Stimulated activated naive CD8-positive, alpha-beta T cell treated with anti-CD3 and anti-CD28 coated beads, Interleukin-15, amount 100 ng/mL, for 72 hours (primary cell): ENCODE data around the gene SENP8.

Source experiments
- ATAC-seq: fragments of 150-1000 bp; cut with Tn5 transposase; 2 replicates; pipeline ENCODE4 v1.10.0; 2021; ENCODE audit warnings: mild to moderate bottlenecking, moderate library complexity
- DNase-seq, 2 donors: peaks; one replicate each; pipeline ENCODE4 v3.0.0; 2021 to 2022
- H3K27ac Mint-ChIP-seq, 2 donors: one replicate each; pipeline ENCODE4 v1.8.0; 2022; ENCODE audit warnings: mild to moderate bottlenecking in 2 of 2, mixed read lengths in 2 of 2, moderate library complexity in 2 of 2
- H3K27me3 Mint-ChIP-seq: one replicate; pipeline ENCODE4 v1.8.0; 2022; ENCODE audit warnings: mixed read lengths
- H3K4me1 Mint-ChIP-seq: one replicate; pipeline ENCODE4 v1.8.0; 2022; ENCODE audit warnings: mild to moderate bottlenecking, mixed read lengths
- H3K4me3 Mint-ChIP-seq, 2 donors: one replicate each; pipeline ENCODE4 v1.8.0; 2022; ENCODE audit warnings: mild to moderate bottlenecking in 2 of 2, mixed read lengths in 2 of 2, moderate library complexity in 1 of 2
- H3K9me3 Mint-ChIP-seq, 2 donors: one replicate each; pipeline ENCODE4 v1.8.0; 2022; ENCODE audit warnings: mixed read lengths in 2 of 2

Gene SENP8

DNA sequence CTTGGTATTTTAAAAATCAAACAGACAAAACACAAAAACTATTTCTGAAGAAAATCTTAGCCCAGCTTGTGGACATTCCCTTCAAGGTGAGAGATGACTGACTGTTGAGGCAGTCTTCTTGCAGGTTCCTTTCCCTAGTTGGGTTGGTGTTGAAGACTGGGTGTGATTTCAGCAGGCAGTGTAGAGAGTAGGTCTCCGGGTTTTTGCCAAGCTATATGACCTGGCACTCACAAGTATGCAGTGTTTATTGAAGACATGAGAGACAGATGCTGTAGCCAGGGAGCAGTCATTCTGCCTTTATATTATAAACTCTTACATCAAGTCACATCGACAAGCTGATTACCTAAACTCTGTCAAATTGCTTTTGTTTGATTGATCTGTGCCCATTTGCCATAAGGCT is 17.5 kb downstream of the SENP8 start:
- DNase-seq = no peak
- Mint-ChIP-seq H3K4me3 (no peak overlapping the region), H3K27me3 (no peaks in the 10 kb centered on the region), H3K9me3 (no peaks in the 10 kb centered on the region), H3K27ac (no peak overlapping the region), H3K4me1 (no peaks in the 10 kb centered on the region)
- no peak for ATAC-seq

DNA sequence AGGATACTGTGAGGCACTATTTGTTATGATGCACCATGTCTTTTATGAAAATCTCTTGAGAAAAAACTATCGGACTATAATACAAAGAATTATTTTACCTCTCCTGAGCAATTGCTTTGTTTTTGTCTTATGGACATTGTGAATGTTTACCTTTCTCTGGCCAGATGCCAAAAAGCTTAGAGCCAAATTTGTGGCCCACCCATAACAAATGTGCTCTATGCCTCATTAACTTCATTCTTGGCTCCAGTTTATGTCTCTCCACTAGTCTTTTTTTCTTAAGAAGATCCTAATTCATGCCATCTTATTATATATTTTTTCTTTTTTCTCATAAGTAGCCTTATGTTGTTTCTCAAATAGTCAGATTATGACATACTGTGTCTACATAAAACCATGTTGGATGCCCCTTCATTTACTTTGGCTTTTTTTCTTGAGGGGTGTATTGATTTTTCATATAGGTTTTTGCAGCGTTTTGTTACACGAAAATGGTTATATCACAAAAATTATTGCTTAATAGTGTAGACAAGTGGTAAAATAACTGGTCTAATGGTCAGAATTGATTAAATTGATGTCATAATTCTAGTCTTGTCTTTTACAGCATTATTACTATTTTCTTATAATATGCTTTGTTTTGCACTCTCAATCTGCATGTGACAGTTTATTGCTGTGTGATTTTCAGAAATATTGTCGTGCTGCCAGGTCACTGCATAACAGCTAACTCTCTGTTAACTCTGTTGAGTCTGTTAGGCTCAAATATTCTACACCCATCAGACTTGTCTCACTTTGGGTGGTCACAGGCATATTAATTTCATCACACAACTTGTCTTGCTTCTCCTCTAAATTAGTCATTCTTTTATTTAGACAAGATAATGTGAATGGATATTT is 18.2 kb downstream of the SENP8 start:
- ATAC-seq (no peak), DNase-seq (no peak)
- peaks cover 6% of the 10 kb centered on the region for H3K4me1 Mint-ChIP-seq
- H3K9me3 Mint-ChIP-seq = no peaks in the 10 kb centered on the region
- no peak overlapping the region for H3K27ac Mint-ChIP-seq
- no peaks in the 10 kb centered on the region for H3K27me3 Mint-ChIP-seq
- H3K4me3 Mint-ChIP-seq = no peak overlapping the region

DNA sequence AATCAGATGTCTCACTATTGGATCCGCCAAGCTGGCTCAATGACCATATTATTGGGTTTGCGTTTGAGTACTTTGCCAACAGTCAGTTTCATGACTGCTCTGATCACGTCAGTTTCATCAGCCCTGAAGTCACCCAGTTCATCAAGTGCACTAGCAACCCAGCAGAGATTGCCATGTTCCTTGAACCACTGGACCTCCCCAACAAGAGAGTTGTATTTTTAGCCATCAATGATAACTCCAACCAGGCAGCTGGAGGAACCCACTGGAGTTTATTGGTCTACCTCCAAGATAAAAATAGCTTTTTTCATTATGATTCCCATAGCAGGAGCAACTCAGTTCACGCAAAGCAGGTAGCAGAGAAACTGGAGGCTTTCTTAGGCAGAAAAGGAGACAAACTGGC is 21.5 kb downstream of the SENP8 start:
- H3K9me3 Mint-ChIP-seq = no peaks in the 10 kb centered on the region
- ATAC-seq = no peak
- no peak overlapping the region for H3K27ac Mint-ChIP-seq
- no peak for DNase-seq
- peaks cover 11% of the 10 kb centered on the region for H3K4me1 Mint-ChIP-seq
- H3K27me3 Mint-ChIP-seq = no peaks in the 10 kb centered on the region
- no peak overlapping the region for H3K4me3 Mint-ChIP-seq

DNA sequence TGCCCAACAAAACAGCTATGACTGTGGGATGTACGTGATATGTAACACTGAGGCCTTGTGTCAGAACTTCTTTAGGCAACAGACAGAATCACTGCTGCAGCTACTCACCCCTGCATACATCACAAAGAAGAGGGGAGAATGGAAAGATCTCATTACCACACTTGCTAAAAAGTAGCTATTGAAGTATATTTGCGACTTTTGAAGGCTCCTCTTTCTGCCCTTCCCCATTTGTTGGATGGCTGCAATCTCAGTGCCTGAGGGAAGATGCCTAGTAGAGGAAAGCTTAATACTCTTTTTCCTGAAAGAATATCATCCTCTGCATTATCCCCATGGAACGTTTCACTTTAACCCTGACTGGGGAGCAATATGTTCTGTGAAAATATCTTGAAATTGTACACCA is 21.9 kb downstream of the SENP8 start:
- no peak for ATAC-seq
- H3K27me3 Mint-ChIP-seq = no peaks in the 10 kb centered on the region
- DNase-seq = no peak
- no peak overlapping the region for H3K4me3 Mint-ChIP-seq
- no peaks in the 10 kb centered on the region for H3K9me3 Mint-ChIP-seq
- H3K4me1 Mint-ChIP-seq = peaks cover 11% of the 10 kb centered on the region
- no peak overlapping the region for H3K27ac Mint-ChIP-seq

DNA sequence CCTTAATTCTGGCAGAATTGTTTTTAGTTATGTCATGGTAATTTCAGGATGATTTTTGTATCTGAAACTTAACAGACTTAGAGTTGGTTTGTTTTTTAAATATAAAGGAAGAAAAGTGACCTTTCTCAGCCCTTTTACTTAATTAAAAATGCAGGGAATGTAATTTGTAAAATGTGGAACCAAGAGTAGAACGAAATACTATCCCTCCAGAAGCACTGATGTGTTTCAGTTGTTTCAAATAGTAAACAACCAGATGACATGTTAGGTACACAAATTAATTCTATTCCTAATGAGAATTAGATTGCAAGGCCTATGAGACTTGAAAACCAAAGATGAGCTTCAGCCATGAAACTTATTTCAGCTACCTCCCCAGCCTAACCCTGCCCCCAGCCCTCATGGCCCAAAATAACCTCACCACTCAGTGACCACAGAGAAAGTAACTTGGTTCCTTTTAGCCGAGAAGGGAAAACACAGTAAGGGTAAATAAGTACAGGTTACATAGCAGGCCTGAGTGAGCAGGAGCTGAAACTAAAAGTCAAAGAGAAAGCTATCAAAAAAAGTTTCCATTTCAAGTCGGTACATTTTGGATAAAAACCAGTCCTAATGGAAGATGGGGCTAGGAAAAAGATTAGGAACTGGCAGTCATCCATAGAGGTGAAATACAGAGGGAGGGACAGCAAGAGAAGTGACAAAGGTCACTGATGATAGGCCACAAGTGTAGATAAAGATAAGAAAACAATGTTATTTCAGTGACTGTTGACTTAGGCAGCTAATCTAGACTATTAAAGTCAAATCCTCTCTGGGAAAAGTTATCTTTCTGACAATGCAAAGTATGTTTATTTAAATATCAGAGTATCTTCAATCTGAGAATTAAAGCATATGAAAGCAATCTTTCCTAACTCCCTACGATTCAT is 23.2 kb downstream of the SENP8 start:
- peaks cover 11% of the 10 kb centered on the region for H3K4me1 Mint-ChIP-seq
- no peaks in the 10 kb centered on the region for H3K9me3 Mint-ChIP-seq
- ATAC-seq = peak; percentile 90
- H3K4me3 Mint-ChIP-seq = no peak overlapping the region
- peak in 1 of 2 donors; percentile 16 for DNase-seq
- peaks cover 8% of the 10 kb centered on the region for H3K27me3 Mint-ChIP-seq
- H3K27ac Mint-ChIP-seq = peak overlapping the region in 1 of 2 donors; percentile 80

DNA sequence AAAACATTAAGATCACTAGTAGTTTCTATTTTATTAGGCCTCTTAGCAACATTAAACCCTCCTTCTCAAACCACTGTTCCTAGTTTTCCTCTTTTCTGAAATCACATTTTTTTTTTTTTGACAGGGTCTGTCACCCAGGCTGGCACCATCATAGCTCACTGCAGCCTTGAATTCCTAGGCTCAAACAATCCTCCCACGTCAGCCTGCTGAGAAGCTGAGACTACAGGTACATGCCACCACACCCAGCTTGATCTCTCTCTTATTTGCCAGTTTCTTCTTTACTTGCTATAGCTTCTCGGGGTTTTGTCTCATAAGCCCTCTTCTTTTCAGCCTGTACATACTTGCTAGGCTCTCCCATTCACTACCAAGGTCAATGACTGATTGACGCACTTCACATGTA is 28.0 kb downstream of the SENP8 start:
- Mint-ChIP-seq H3K4me3 (no peak overlapping the region), H3K4me1 (peaks cover 6% of the 10 kb centered on the region), H3K9me3 (no peaks in the 10 kb centered on the region), H3K27me3 (peaks cover 12% of the 10 kb centered on the region), H3K27ac (peak overlapping the region in 1 of 2 donors; percentile 21)
- DNase-seq (no peak), ATAC-seq (no peak)

DNA sequence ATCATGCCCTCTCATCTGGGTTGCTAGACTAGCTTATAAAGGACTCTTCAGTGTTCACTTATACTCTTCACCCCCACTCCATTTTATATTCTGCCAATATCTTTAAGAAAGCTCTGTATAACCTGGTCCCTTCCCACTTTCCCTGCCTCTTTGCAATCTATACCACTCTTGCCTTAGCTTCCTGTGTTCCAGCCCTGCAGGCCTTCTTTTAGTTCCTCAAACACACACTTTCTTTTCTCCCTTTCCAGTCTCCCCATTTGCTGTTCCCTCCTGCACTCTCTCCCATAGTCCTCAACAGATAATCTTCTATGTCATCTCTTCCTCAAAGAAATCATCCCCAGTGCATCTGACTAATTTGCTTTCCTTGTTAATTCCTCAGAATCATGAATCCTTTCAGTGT is 28.7 kb downstream of the SENP8 start:
- Mint-ChIP-seq H3K4me3 (no peak overlapping the region), H3K27me3 (peaks cover 12% of the 10 kb centered on the region), H3K9me3 (no peaks in the 10 kb centered on the region), H3K4me1 (no peaks in the 10 kb centered on the region), H3K27ac (no peak overlapping the region)
- ATAC-seq (no peak), DNase-seq (no peak)

DNA sequence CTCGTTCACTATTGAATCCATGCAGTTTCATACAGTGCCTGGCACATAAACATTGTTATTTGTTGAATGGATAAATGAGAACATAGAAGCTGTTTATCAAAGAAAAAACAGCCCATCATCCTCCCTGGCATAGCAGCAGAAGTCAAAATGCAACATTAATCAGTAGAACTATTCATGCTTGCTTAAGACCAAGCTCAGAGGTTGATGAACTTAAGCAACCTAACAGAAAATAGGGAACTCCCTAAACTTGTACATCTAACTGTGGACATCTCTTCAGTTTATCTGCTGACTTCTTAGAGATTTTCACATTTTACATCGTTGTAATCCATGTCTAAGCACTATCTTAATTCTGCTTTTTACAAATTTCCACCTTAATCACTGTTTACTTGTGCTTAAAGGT is 29.2 kb downstream of the SENP8 start:
- ATAC-seq (no peak), DNase-seq (no peak)
- no peak overlapping the region for H3K27ac Mint-ChIP-seq
- H3K4me1 Mint-ChIP-seq = no peaks in the 10 kb centered on the region
- no peaks in the 10 kb centered on the region for H3K9me3 Mint-ChIP-seq
- peaks cover 12% of the 10 kb centered on the region for H3K27me3 Mint-ChIP-seq
- H3K4me3 Mint-ChIP-seq = no peak overlapping the region

DNA sequence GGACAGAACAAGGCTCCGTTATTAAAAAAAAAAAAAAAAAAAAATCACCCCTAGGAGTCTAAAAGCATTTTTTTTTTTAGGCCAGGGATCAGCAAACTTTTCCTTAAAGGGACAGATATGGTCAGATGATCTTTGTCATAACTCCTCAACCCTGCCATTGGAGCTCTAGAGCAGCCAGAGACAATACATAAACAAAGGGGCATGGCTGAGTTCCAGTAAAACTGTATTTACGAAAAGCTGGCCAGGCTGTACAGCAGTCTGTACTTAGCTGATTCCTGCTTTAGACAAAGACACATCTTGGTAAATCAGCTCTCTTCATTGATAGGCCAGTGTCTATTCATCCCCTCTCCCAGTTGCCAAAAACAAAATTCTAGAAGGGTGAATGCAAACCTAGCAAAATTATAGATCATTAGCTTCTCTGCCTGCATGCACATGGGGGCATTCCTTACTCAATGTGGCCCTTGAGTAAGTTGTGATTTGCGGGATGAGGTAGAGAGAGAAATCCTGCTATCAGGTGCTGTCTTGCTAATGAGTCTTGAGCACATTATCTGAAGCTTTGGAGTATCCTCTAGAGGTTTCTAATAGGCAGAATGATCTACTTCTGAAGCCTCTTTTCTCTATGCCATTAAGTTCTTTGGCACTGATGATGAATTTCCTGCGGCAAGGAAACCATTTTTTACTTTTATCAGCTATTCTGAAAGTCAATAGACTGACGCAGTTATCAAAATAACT is 35.2 kb downstream of the SENP8 start:
- Mint-ChIP-seq H3K27me3 (no peaks in the 10 kb centered on the region), H3K9me3 (no peaks in the 10 kb centered on the region), H3K4me1 (peaks cover 8% of the 10 kb centered on the region), H3K4me3 (no peak overlapping the region), H3K27ac (no peak overlapping the region)
- no peak for DNase-seq
- ATAC-seq = no peak

DNA sequence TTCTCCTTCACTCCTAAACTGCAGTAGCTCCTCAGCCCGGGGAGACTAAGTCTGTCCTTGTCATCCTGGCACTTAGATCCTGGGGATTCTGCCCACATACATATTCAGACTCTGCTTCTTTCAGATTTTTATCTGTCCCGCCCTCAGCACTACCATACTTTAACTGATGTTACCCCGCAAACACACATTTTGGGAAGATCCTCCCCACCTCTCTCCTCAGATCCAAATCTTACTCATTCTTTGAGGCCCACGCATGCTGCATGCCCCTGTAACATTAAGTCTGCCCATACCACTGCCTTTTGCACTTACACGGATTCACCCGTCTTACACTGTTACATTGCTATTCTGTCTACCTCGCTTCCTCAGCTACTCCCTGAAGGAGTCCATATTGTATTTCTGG is 36.1 kb downstream of the SENP8 start:
- no peak for DNase-seq
- no peaks in the 10 kb centered on the region for H3K9me3 Mint-ChIP-seq
- H3K27me3 Mint-ChIP-seq = no peaks in the 10 kb centered on the region

DNA sequence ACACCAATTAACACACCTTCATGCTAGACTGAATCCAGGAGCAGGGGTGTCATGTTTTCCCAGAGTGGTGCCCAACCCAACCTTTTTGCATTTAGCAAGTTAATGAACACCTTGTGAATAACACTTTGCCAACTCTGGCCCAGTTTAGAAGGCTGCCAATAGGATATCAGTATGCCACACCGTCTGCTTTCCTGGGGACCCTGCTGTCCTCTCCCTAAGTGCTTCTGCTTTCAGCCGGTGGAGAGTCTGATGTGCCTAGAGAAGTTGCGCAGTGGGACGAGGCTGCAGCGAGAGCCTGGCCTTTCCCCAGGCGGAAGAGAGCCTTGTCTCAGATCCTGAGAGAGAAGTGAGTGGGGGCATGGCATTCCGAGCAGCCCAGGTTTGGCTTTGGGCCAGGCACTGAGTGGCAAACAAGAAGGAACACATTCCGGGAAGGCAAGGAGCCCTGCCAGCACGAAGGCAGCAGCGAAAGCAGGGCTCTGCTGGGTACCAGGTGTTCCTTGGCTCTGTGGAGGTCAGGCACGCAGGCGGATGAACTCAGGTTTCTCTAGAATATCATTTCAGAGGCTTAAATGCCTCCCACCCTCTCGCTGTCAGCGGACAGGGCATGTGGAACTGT is 36.9 kb downstream of the SENP8 start:
- Mint-ChIP-seq H3K27ac (no peak overlapping the region), H3K4me3 (peak overlapping the region in 1 of 2 donors; percentile 75), H3K9me3 (no peaks in the 10 kb centered on the region), H3K4me1 (peaks cover 8% of the 10 kb centered on the region), H3K27me3 (no peaks in the 10 kb centered on the region)
- ATAC-seq = no peak
- no peak for DNase-seq

More for the DNA sequence above, 36.1 kb downstream of the SENP8 start:
- ATAC-seq = no peak
- Mint-ChIP-seq H3K4me1 (peaks cover 8% of the 10 kb centered on the region), H3K4me3 (no peak overlapping the region), H3K27ac (no peak overlapping the region)

DNA sequence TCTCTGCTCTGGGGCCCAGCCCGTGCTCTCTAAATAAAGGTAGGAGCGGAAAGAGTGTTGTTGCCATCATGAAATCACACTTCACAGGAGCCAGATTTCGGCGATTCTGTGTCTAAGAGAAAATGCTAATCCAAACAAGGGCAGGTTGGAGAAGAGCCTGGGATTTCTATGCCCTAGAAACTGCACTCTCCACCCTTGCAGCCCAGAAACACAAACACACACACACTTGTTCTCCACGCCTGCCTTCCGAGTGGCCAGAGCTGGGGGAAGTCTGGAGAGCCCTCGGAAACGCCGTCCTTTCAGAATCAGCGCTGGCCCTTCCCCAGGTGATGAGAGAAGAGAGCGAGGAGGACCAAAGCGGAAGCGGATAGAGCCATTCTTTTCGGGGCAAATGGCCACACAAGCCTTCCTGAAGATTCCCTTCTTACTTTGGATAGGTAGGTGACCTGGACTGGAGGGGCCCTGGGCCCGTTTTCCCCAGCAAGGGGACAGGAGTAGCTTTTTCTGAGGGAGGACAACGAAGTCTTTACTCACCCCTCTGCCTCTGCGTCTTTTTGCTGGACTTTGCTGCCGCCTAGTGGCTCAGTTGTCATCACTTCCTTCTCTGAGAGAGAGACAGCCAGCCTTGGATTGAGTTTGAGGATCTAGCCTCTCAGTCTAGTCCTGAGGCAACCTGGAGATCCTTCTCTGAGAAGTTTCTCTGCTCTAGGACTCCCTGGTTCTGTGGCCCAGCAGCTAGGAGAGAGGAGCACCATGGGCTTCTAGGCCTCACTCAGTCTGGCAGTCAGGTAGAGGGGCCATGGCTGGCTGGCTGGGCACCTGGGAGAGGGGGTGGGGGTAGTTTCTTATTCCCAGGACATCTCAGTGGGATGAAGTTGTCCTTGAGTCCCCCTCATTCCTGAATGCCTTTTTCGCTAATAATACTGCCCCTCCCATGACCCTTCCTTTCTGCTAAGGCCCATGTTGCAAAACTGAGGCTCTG is 37.7 kb downstream of the SENP8 start:
- Mint-ChIP-seq H3K4me1 (peaks cover 8% of the 10 kb centered on the region), H3K4me3 (peak overlapping the region; percentile 75 to 76), H3K9me3 (no peaks in the 10 kb centered on the region), H3K27me3 (no peaks in the 10 kb centered on the region), H3K27ac (peak overlapping the region; percentile 14 to 75)
- DNase-seq (peak; percentile 74 to 79), ATAC-seq (peak; percentile 96)

DNA sequence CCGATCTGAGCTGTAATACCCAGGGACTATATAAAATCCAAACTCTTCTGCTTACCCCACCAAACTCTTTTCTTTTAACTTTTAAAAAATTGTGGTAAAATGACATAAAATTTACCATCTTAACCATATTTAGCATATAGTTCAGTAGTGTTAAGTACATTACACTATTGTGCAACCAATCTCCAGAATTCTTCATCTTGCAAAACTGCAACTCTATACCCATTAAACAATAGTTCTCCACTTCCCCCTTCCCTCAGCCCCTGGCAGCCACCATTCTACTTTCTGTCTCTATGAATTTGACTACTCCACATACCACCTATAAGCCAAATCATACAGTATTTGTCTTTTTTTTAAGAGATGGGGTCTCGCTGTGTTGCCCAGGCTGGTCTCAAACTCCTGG is 38.7 kb downstream of the SENP8 start:
- Mint-ChIP-seq H3K27ac (no peak overlapping the region), H3K9me3 (no peaks in the 10 kb centered on the region), H3K4me1 (peaks cover 8% of the 10 kb centered on the region), H3K27me3 (no peaks in the 10 kb centered on the region), H3K4me3 (no peak overlapping the region)
- no peak for DNase-seq
- no peak for ATAC-seq

DNA sequence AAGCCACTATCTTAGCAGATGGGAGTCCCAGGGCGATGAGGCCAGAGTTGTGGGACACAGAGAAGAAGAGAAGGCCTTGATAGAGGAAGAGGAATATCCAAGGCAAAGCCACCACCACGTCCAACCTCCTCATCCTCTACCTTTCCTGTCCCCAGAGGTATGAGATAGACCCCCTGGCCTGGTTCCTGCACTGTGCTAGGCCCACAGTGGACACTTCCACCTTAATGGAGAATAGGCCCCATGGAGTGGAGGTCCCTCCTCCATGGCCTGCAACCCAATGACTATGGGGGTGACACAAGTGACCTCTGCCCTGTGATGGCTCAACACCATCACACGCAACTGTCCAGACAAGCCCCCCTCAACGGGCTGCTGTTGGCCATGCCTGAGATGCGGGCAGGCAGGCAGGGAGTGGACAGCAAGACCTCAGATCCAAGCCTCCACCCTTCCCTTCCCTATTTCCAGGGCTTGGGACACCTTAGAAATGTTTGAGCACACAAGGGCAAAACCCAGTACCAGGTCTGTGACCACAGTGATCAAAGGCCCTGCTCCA is 42.6 kb downstream of the SENP8 start:
- H3K27me3 Mint-ChIP-seq = no peaks in the 10 kb centered on the region
- H3K27ac Mint-ChIP-seq = no peak overlapping the region
- H3K4me1 Mint-ChIP-seq = peaks cover 2% of the 10 kb centered on the region
- DNase-seq (no peak), ATAC-seq (no peak)
- H3K4me3 Mint-ChIP-seq = no peak overlapping the region
- H3K9me3 Mint-ChIP-seq = no peaks in the 10 kb centered on the region
